Upper lobe of left lung (tissue), 4 donors: Measurements from ENCODE around the gene GRAMD1A.
A peak's percentile ranks its signal among the peaks of the same experiment; 100 is the strongest.

Experiments used
- CTCF ChIP-seq, 6 experiments: fragments of 450-650 bp in 4 of 6; fragments of 200-600 bp in 2 of 6; sonication (generic) in 2 of 6; IDR thresholded peaks; one replicate each; pipeline ENCODE4 v1.5.1; 2016 to 2019; ENCODE audit warnings: antibody characterized with exemption in 6 of 6
- EP300 ChIP-seq, 4 donors: sonication (generic); formaldehyde crosslinking; IDR thresholded peaks; one replicate each; pipeline ENCODE4 v1.5.1; 2017; ENCODE audit warnings: antibody characterized with exemption in 4 of 4, control low read depth in 2 of 4
- POLR2A ChIP-seq, 4 donors: fragments of 450-650 bp; IDR thresholded peaks; one replicate each; pipeline ENCODE4 v1.5.1; 2016 to 2017; ENCODE audit warnings: antibody characterized with exemption in 4 of 4, mild to moderate bottlenecking in 2 of 4
- POLR2AphosphoS5 ChIP-seq, 2 donors: sonication (generic); formaldehyde crosslinking; IDR thresholded peaks; one replicate each; pipeline ENCODE4 v1.5.1; 2017; ENCODE audit warnings: antibody characterized with exemption in 2 of 2

- no peak for TF ChIP-seq EP300 (IDR thresholded peaks at IDR 0.05)
- TF ChIP-seq CTCF (IDR thresholded peaks at IDR 0.05) = no peak
- peak in 1 of 4 donors; percentile 41 for TF ChIP-seq POLR2A (IDR thresholded peaks at IDR 0.05)
- TF ChIP-seq POLR2AphosphoS5 (IDR thresholded peaks at IDR 0.05) = no peak
Measured at GRCh38 chr19:34994643-34995541, 5.2 kb upstream of the GRAMD1A start.
